Loucy (cell line): ENCODE measurements around the gene EFNA4.
A peak's percentile ranks its signal among the peaks of the same experiment; 100 is the strongest.

Source experiments
- CTCF ChIP-seq: fragments of 200-600 bp; sonication (generic); conservative IDR thresholded peaks from 2 replicates; pipeline ENCODE4 v1.5.1; 2014; ENCODE audit warnings: mild to moderate bottlenecking, antibody characterized with exemption, low read length
- EZH2phosphoT487 ChIP-seq: fragments of 200-600 bp; IDR thresholded peaks from 2 replicates; pipeline ENCODE4 v1.6.1; 2018; ENCODE audit warnings: antibody characterized with exemption, mild to moderate bottlenecking, moderate library complexity, borderline replicate concordance

- TF ChIP-seq CTCF = peak; percentile 76
- TF ChIP-seq EZH2phosphoT487 = no peak
Observed at GRCh38 chr1:155044812-155045657, 18.5 kb upstream of the EFNA4 start.
